ENCODE measurements around the gene DNAJB11.
"Not testable (repeated sequence)": the region's sequence is repeated elsewhere in the genome, so short reads cannot be mapped to it uniquely, and the experiment has no call there.

DNAJB11 gene

DNA sequence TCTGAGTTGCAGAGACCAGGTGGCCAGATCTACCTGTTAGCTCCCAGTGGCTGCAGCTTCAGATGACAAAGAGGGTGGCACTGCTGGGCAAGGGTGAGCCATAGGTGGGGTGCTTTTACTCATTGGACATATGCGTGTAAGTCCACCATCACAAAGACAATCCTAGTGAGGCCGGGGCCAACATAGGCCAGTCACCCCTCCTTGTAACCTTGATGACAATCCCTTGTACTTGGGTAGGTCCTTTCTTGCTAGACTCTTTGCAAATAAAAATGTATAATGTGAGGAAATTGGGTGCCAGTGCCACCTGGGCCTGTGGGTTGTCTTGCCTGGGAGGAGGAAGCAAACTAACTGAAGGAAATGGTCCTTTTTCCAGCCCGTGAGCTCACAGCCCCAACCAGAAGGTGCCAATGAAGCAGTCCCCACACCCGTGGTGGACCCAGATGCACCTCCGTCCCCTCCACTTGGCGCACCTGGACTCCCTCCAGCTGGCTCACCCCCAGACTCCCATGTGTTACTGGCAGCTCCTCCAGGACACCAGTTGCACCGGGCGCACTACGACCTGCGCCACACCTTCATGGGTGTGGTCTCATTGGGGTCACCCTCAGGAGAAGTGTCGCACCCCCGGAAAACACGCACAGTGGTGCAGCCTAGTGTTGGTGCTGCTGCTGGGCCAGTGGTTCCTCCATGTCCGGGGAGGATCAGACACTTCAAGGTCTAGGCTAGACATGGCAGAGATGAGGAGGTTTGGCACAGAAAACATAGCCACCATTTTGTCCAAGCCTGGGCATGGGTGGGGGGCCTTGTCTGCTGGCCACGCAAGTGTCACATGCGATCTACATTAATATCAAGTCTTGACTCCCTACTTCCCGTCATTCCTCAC, 49.9 kb downstream of the DNAJB11 start:
- no peak for FAIRE-seq

DNA sequence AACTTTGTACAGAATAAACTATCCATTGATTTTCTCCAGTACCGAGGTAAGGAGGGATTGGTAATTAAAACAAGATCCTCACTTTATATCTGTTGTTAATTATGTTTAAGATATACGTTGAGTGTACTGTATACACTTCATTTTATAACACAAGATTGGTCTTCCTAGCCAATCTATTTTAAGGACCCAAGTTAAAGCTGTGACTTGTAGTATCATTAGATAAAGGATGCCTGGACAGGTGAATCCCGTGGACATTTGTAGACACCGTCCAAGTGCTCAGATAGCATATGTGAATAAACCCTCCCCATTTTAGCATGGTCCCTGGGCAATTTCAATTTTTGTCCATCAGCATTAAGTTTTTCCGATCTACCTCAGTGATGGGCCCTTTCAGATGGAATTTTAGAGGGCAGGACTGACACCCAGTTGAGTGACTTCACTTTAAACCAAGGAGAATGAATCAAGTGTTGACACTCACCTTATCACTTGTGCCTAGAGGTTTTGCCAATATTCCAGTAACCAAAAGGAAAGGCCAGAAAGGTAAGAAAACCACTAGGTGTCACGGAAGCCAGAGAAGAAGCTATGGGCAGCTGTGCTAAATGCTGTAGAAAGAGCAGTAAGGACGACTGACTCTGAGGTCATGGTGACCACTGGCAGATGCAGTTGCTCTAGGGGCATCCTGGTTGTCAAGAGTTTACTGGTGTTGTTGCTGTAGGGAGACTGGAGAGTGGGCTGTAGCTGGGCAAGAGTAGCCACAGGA, 51.6 kb downstream of the DNAJB11 start:
- FAIRE-seq, result no peak

DNA sequence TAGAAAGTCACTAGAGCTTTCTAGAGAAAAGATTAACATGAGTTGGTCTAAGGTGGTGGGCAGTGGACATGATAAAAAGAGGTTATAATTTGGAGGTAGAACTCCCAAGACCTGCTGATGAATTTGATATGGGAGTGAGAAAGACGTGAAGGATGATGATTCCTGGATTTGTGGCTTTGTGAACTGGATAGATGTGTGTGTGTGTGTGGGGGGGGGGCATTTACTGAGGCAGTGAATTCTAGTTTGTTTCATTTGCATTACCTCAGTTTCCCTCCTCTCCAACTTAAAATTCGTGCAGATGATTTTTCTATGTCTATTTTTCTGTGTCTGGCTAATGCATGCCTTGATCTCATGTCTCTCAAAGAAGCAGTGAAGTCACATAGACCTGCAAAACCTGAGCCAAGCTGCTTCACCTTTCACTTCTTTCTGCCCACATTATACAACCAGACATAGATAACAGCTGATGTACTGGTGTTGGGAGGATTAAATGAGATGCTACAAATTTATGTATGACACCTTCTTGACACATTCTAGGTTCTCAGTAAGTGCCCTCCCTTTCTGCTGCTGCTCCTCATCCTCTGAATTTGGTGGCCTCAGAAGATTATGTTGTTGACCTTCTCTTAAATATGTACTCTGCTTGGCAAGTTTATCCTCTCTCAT, 52.3 kb downstream of the DNAJB11 start:
- FAIRE-seq, result no peak

DNA sequence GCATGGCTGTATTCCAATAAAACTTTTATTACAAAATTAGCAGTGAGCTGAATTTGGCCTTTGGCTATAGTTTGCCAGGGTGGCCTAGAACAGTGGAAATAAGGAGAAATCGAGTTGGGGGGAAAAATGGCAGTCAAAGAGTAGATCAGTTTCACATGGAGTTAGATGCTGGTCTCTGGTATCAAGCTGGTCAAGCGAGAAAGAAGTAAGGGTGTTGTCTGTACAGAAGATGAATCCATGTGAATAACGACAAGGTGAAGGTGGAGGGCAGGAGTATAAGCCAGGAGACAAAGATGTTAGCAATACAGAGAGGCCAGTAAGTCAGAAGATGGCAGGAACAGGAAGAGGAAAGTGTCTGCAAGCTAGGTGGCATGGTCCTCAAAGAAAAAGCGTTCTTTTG, 54.1 kb downstream of the DNAJB11 start:
- FAIRE-seq, result no peak

DNA sequence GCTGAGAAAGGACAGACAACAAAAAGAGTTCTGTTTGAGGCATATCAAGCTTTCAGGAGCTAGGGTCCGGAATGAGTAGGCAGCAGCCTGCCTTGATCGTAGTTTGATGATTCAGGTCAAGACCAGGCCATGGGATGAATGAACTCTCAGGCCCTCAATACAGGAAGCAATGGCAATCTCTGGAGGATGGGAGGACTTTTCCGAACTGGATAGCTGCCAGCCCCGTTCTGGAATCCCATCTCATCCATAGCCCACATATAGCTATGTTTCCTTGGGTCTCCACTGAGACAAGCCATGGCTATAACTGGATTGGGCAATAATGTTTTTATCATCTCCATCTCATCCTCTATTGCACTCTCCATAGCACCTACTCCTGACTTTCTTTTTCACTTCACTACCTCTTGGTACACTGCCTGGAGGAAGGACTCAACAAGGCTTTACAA, 55.1 kb downstream of the DNAJB11 start:
- no peak for FAIRE-seq

DNA sequence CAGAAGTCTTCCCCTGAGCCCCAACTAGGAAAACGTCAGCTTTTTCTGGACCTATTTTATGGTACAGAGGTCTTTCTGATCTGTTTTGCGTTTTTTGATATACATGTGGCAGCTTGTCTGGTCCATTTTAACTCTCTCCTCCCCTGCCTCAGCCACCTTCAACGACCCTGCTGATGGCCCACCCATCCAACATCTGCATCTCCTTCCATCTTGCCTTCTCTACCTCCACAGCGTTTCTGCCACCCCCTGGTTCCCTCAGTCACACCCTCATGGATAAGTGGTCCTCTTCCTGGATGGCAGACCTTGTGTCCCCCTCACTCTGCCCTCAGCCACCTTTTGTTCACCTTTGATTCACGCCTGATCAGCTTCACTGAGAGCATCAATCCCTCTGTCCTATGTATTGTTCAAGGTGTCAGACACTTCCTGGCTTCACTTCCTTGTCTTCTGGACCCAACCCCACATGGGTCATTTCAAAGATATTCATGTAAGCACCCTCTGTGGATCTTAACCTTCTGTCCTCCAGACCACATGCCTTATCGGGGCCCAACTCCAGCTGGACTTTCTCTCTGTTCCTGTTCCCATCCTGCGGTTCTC, 55.8 kb downstream of the DNAJB11 start:
- FAIRE-seq, result no peak

DNA sequence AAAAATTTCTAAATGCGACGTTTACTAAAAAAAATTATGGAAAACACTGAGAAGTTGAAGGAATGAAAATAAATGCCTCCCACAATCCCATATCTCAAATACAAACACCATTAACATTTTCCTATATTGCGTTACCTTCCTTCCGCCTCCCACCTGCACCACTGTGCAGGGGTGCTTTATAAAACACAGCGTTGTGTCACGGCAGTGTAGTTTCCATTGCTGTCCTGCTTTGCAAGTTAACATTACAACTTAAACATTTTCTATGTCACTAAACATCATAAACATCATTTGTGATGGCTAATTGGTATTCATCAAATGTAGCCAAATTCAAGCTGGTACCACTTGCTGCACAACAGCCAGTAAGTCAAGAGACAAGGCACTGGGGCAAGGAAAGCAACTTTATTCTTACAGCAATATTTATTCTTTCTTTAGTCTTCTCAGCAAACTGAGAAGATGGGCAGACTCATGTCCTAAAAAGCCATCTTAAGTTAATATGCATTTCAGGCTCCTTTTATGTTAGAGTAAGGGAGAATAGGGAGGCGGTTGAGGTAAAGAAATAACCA, 57.4 kb downstream of the DNAJB11 start:
- FAIRE-seq, result no peak

DNA sequence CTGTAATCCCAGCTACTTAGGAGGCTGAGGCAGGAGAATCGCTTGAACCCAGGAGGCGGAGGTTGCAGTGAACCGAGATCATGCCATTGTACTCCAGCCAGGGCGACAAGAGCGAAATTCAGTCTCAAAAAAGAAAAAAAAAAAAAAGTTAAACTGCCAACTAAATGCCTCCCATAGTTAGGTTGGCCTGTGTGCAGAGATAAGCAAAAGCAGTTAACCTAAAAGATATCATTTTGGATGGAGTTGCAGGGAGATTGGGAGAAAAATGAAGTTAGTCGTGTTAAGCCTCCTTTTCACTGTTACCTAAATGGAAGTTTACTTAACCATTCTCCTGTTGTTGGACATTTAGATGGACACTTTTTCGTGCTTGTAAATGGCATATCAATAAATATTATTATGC, 58.2 kb downstream of the DNAJB11 start:
- FAIRE-seq, result no peak

DNA sequence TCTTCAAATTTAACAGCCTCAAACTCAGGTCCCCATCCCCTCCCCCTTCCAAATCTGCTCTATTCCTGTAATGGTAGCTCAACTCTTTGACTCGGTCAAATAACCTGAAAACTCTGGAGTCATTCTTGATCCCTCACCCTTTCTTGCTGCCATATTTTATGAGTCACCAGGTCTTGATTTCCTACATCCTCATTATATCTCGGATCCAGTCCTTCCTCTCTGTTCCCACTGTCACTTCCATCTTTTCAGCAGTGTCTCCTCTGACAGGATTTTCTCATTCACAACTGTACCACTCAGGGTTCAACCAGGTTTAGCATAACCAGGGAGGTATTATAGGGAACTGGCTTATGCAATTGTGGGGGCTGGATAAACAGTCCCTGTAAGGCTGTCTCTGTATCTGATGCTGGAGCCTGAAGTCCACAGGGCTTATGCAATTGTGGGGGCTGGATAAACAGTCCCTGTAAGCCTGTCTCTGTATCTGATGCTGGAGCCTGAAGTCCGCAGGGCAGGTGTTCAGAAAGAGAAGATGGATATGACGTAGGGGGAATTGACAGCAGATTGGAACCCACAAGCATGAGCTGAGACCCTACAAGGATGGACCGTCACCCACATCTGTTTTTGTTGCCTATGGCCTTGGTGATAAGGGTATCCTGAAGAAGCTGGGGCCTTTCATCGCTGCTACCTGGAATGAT, 60.6 kb downstream of the DNAJB11 start:
- FAIRE-seq, result no peak

DNA sequence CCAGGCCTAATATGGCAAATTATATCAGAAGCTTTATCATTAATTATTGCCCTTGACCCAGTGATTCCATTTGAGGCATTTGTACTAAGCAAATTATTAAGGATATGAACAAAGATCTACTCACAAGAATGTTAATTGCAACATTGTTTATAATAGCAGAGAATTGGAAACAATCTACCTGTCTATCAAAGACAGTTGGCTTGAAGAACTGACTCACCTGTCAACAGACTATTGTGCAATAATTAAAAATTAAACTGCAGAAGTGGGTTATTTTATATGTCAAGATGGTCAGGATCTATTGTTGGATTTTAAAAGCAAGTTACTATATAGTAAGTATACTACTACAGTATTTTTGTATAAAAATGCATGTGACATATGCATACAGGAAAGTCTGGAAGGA, 63.0 kb downstream of the DNAJB11 start:
- FAIRE-seq, result no peak

DNA sequence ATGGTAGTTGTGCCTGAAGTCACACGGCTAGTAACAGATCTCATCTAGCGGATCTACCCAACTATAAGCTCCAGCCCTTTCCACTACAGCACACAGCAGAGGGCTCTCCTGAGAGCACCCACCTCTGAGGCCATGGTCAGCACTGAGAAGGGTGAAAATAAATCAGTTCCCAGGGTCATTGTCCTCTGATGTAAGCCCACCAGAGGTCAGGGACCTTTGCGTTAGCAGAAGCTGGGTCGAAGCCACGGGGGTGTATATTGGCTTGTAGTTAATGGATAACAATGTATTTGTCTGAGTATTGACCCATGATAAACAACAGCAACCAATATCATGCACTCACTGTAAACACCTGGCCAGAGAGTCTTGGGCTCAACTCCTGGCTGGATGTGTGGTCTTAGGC, 63.7 kb downstream of the DNAJB11 start:
- not testable (repeated sequence) for FAIRE-seq
